RWPE2 (cell line): ENCODE results near the gene NIPAL3.
A peak's percentile ranks its signal among the peaks of the same experiment; 100 is the strongest.
"Not testable (repeated sequence)": the region's sequence is repeated elsewhere in the genome, so short reads cannot be mapped to it uniquely, and the experiment has no call there.

Experiments
- ATAC-seq: fragments of 200-7000 bp; cut with Tn5 transposase; 3 replicates; pipeline ENCODE4 v1.9.1; 2021; ENCODE audit warnings: low read depth
- DNase-seq: peaks from one replicate; pipeline ENCODE4 v3.0.0-alpha.2; 2020; ENCODE audit warnings: low spot score
- H3K27ac ChIP-seq: fragments of 450-650 bp; 2 replicates; pipeline ENCODE4 v1.5.1; 2017; ENCODE audit warnings: mild to moderate bottlenecking; ENCODE audit not compliant: poor library complexity, severe bottlenecking
- H3K27me3 ChIP-seq: fragments of 250-450 bp; sonication (Bioruptor Pico); 2 replicates; pipeline ENCODE4 v1.5.1; 2021; ENCODE audit warnings: mild to moderate bottlenecking, moderate library complexity; ENCODE audit not compliant: insufficient read depth, poor library complexity, severe bottlenecking
- H3K36me3 ChIP-seq: fragments of 250-450 bp; sonication (Bioruptor Pico); 2 replicates; pipeline ENCODE4 v1.5.1; 2020; ENCODE audit warnings: low read depth, mild to moderate bottlenecking, moderate library complexity
- H3K4me1 ChIP-seq: fragments of 250-450 bp; sonication (Bioruptor Pico); 2 replicates; pipeline ENCODE4 v1.5.1; 2021; ENCODE audit warnings: mild to moderate bottlenecking, moderate library complexity; ENCODE audit not compliant: insufficient read depth, poor library complexity, severe bottlenecking
- H3K4me3 ChIP-seq: fragments of 250-450 bp; sonication (Bioruptor Pico); 2 replicates; pipeline ENCODE4 v1.5.1; 2021; ENCODE audit warnings: mild to moderate bottlenecking, moderate library complexity; ENCODE audit not compliant: severe bottlenecking
- H3K9me3 ChIP-seq: fragments of 250-450 bp; sonication (Bioruptor Pico); 2 replicates; pipeline ENCODE4 v1.5.1; 2021; ENCODE audit warnings: mild to moderate bottlenecking, moderate library complexity; ENCODE audit not compliant: severe bottlenecking
- CTCF ChIP-seq: fragments of 450-650 bp; IDR thresholded peaks from one replicate; pipeline ENCODE4 v1.5.1; 2017; ENCODE audit warnings: mild to moderate bottlenecking, moderate library complexity; ENCODE audit not compliant: poor library complexity, severe bottlenecking

The NIPAL3 gene

GRCh38 chr1:24506691-24507381, 91.2 kb downstream of the NIPAL3 start:
- no peak for DNase-seq
- Histone ChIP-seq H3K4me3 (no peak overlapping the region), H3K4me1 (peaks cover 12% of the 10 kb centered on the region), H3K36me3 (no peaks in the 10 kb centered on the region), H3K27me3 (no peaks in the 10 kb centered on the region), H3K9me3 (no peaks in the 10 kb centered on the region), H3K27ac (no peak overlapping the region)
- TF ChIP-seq CTCF = no peak
- no peak for ATAC-seq

DNA sequence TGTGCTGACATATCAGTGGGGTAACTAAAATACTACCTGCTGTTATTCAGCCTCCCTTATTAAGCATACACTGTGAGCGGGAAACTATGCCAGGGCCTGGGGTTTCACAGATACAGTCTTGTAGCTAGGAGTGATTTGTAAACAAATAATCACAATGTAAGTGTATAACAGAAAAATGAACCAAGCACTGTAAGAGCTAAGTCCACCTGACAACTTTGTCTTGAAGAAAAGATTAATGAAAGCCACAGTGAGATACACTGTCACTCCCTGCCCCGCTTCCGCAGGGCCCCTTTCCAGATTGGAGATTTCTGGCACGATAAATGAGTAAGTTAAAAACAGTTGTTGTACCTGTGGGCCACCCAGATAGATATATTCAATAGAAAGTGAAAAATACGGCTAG, 91.8 kb downstream of the NIPAL3 start:
- ATAC-seq = no peak
- no peak for DNase-seq
- H3K9me3 ChIP-seq = no peaks in the 10 kb centered on the region
- H3K4me3 ChIP-seq = no peak overlapping the region
- no peaks in the 10 kb centered on the region for H3K36me3 ChIP-seq
- H3K27me3 ChIP-seq = no peaks in the 10 kb centered on the region
- H3K27ac ChIP-seq = no peak overlapping the region
- H3K4me1 ChIP-seq = peaks cover 12% of the 10 kb centered on the region
- TF ChIP-seq CTCF = no peak

GRCh38 chr1:24508911-24509310, 93.3 kb downstream of the NIPAL3 start:
- Histone ChIP-seq H3K36me3 (no peaks in the 10 kb centered on the region), H3K9me3 (no peaks in the 10 kb centered on the region)

DNA sequence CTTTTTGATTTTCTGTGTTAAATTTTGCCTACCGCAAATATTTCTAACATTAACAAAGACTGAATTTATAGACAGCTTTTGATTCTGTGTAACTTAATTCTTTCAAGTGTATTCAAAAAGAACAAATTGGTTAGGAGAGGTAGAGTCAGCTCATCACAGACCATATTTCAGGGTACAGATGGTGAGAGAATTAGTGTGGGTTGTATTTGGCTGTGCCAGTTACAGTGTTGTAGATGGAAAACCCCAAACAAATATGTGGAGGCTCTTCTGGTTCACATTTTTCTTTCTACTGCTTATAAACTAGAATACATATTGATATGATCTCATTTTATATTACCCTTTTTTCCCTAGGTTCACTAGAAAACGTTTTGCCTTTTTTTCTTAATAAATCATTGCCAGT, 98.1 kb downstream of the NIPAL3 start:
- Histone ChIP-seq H3K36me3 (0 out of 2 replicates have a peak, but pooled peaks cover 4% of the 10 kb centered on the region), H3K27ac (no peak overlapping the region), H3K27me3 (no peaks in the 10 kb centered on the region), H3K9me3 (no peaks in the 10 kb centered on the region), H3K4me3 (no peak overlapping the region), H3K4me1 (peaks cover 12% of the 10 kb centered on the region)
- ATAC-seq = no peak
- TF ChIP-seq CTCF = no peak
- no peak for DNase-seq

More at GRCh38 chr1:24508911-24509310, 93.3 kb downstream of the NIPAL3 start:
- no peak for TF ChIP-seq CTCF
- DNase-seq (no peak), ATAC-seq (no peak)
- H3K27me3 ChIP-seq = no peaks in the 10 kb centered on the region
- no peak overlapping the region for H3K27ac ChIP-seq
- H3K4me1 ChIP-seq = peaks cover 9% of the 10 kb centered on the region
- H3K4me3 ChIP-seq = no peak overlapping the region

GRCh38 chr1:24514946-24515345, 99.3 kb downstream of the NIPAL3 start:
- ATAC-seq (no peak), DNase-seq (no peak)
- Histone ChIP-seq H3K27ac (peak overlapping the region; percentile 40), H3K36me3 (peaks cover 6% of the 10 kb centered on the region), H3K9me3 (no peaks in the 10 kb centered on the region), H3K27me3 (no peaks in the 10 kb centered on the region), H3K4me3 (no peak overlapping the region), H3K4me1 (peaks cover 12% of the 10 kb centered on the region)
- no peak for TF ChIP-seq CTCF

- not testable (repeated sequence) for H3K27me3 ChIP-seq, H3K9me3 ChIP-seq, H3K4me3 ChIP-seq
- Histone ChIP-seq H3K27ac (peak overlapping the region; percentile 40), H3K4me1 (peaks cover 12% of the 10 kb centered on the region), H3K36me3 (peaks cover 11% of the 10 kb centered on the region)
- peak; percentile 100 for ATAC-seq
- DNase-seq = peak; percentile 79
Observed at GRCh38 chr1:24515671-24516209, 100.1 kb downstream of the NIPAL3 start.
